NCI-H146 treated with DMSO at 0.1 percent for 48 hours (cell line): ENCODE data around the gene STIM1.
"Not testable (repeated sequence)": the region's sequence is repeated elsewhere in the genome, so short reads cannot be mapped to it uniquely, and the experiment has no call there.

Experiments
- DNase-seq: peaks from one replicate; lab custom pipeline; 2025; ENCODE audit not compliant: unreplicated experiment; lab: John Stamatoyannopoulos, UW

STIM1 gene

GRCh38 chr11:4094348-4095291, 239.2 kb downstream of the STIM1 start, which contains the start of gene RRM1:
Gene RRM1, plus strand, starts transcription at chr11:4094799. Its CDS starts 214 bp downstream, at chr11:4095013.
- DNase-seq, result peak; percentile 91

- no peak for DNase-seq
Measured at GRCh38 chr11:4095509-4096230, 240.2 kb downstream of the STIM1 start.

- DNase-seq, result no peak
Measured at GRCh38 chr11:4098026-4098621, 242.7 kb downstream of the STIM1 start.

GRCh38 chr11:4102711-4103110, 247.2 kb downstream of the STIM1 start:
- no peak for DNase-seq

- no peak for DNase-seq
Measured at GRCh38 chr11:4103269-4103668, 247.8 kb downstream of the STIM1 start.

GRCh38 chr11:4105916-4106315, 250.5 kb downstream of the STIM1 start:
- DNase-seq, result no peak

- no peak for DNase-seq
Measured at GRCh38 chr11:4111834-4112233, 256.4 kb downstream of the STIM1 start.

- DNase-seq, result no peak
Measured at GRCh38 chr11:4115128-4115527, 259.7 kb downstream of the STIM1 start.

GRCh38 chr11:4118107-4118506, 262.6 kb downstream of the STIM1 start:
- no peak for DNase-seq

GRCh38 chr11:4123218-4123617, 267.8 kb downstream of the STIM1 start:
- no peak for DNase-seq

- DNase-seq, result no peak
Measured at GRCh38 chr11:4125141-4125540, 269.7 kb downstream of the STIM1 start.

- DNase-seq, result no peak
Measured at GRCh38 chr11:4127357-4127756, 271.9 kb downstream of the STIM1 start.

- not testable (repeated sequence) for DNase-seq
Measured at GRCh38 chr11:4130219-4130618, 274.8 kb downstream of the STIM1 start.

- no peak for DNase-seq
Measured at GRCh38 chr11:4134806-4135205, 279.3 kb downstream of the STIM1 start.

- DNase-seq, result no peak
Measured at GRCh38 chr11:4138497-4138896, 283.0 kb downstream of the STIM1 start.

- no peak for DNase-seq
Measured at GRCh38 chr11:4140067-4140636, 284.7 kb downstream of the STIM1 start.
